ENCODE results near the gene CYP27B1.

- TF ChIP-seq CTCF (IDR thresholded peaks at IDR 0.05) (no peak), POLR2A (IDR thresholded peaks at IDR 0.05) (no peak)
Observed at GRCh38 chr12:57732270-57732669, 34.6 kb downstream of the CYP27B1 start.

All from breast epithelium (tissue), 3 donors.